ENCODE measurements around the gene SLC66A3.

SLC66A3 gene

DNA sequence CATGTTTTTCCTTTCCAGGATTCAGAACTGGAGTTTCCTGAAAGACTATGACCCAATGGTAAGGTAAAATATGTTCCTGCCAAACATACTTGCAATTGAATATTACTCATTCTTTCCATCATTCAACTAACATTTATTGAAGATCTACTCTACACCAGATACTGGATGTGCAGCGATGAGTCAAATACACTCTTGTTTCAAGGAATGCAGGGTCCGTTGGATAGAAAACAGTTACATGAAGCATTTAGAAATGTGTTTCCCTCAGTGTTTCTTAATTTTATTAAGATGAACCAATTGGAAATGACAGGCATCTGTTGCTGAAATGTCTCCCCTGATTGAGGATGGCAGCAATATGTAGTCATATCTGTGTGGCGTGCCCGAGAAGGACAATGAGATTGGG is 14.8 kb upstream of the SLC66A3 start:
- no peak for DNase-seq

DNA sequence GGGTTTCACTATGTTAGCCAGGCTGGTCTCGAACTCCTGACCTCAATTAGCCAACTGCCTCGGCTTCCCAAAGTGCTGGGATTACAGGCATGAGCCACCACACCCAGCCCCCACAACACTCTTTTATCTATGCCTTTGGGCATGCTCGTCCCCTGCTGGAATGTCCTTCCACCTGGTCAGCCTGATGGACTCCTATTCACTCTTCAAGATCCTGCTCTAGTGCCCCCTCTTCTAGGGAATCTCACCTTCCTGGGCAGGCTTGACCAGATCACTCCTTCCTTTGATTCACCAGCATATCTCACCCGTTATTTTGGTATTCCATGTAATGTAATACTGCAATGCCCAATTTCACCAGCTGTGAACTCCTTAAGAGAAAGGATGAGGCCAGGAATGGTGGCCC is 13.9 kb upstream of the SLC66A3 start:
- no peak for DNase-seq

DNA sequence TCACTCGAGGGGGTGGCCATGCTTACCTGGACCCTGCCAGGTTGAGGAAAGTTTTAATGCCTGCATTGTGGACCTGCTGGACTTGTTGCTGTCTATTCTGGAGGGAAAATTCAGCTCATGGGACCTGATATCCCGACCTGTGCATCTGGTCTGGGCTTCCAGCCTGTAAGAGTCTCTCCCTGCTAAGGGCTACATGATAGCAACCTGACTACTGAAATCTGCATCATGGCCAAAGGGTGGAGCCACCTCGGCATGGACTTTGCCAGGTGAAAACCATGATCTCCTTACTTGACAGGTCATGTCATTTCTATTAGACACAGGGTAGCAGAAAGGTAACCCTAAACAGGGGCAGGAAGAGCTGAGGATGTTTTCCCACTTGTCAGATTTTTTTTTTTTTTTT is 12.9 kb upstream of the SLC66A3 start:
- no peak for DNase-seq

DNA sequence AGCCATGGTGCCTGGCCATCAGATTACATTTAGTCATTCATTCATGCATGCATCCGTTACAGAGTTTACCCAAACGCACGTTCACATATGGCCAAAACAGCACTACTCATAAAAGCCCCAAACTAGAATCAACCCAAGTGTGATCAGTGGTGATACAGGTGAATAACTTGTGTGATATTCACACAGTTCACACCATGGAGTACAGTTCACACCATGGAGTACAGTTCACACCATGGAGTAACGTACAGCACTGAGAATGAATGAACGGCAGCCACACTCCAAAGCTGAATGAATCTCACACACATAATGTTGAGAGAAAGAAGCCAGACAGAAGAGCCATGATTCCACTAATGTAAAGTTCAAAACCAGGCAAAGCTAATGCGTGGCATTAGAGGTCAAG is 12.3 kb upstream of the SLC66A3 start:
- no peak for DNase-seq

DNA sequence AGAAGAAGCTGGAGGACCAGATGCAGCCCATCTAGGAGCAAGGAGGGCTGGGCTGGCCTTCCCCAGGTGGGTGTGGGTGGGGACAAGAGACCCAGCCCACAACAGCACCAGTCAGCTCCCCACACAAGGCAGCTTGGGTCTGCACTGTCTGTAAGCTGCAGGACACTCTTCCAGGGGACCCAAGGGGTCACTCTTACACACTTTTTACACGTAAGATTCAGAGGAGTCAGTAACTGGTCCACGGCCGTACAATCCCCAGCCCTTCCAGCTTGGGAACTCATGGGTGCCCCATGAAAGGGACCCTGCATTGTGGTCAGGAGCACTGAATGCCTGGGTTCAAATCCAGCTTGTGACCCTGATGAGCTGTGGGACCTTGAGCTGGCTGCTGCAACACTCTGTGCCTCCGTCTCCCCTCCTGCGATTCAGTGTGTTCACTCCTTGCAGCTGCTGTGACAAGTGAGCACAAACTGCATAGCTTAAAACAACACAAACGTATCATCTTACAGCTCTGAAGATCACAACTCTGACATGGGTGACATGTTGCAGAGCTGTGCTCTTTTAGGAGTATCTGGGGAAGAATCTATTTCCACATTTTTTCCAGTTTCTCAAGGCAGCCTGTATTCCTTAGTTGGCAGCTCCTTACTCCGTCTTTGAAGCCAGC is 11.1 kb upstream of the SLC66A3 start:
- DNase-seq, result no peak

DNA sequence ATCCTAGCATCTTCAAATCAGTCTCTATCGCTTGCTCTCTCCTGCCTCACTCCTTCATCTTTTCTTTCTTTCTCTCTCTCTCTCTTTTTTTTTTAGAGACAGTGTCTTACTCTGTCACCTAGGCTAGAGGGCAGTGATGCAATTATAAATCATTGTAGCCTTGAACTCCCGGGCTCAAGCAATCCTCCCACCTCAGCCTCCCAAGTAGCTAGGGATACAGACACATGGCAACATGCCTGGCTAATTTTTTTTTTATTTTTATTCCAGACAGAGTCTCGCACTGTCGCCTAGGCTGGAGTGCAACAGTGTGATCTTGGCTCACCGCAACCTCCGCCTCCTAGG is 10.6 kb upstream of the SLC66A3 start:
- no peak for DNase-seq

DNA sequence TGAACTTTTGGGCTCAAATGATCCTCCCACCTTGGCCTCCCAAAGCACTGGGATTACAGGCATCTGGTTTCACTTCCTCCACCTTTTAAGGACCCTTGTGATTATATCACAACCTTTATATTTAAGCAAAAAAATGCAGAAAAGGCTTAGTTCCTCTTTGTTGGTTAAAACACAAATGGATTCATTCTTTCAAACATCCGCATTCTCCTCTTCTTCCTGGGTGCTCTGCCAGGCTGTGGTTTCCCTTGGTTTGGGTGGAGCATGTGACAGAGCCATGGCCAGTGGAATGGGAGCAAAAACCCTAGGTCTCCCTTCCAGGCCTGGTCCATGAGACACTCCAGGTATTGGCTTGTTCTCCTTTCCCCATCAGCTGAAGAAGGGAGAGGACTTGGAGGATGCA is 9.9 kb upstream of the SLC66A3 start:
- DNase-seq, result no peak

DNA sequence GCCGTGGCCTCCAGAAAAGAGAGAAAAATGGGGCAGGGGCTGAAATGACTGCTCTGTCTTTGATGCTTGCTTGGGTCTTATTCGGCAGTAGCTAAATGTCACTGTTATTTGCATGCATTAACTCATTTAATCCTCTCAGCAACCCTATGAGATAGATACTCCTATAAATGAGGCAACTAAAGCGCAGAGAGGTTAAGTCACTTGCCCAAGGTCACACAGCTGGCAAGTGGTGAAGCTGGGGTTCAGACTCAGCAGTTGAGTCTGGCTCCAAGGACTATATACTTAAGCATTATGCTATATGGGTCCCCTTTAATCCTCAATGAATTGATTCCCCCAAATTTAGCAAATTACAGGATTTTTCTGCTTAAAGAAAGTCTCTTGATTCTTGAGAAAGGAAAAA is 9.2 kb upstream of the SLC66A3 start:
- no peak for DNase-seq

DNA sequence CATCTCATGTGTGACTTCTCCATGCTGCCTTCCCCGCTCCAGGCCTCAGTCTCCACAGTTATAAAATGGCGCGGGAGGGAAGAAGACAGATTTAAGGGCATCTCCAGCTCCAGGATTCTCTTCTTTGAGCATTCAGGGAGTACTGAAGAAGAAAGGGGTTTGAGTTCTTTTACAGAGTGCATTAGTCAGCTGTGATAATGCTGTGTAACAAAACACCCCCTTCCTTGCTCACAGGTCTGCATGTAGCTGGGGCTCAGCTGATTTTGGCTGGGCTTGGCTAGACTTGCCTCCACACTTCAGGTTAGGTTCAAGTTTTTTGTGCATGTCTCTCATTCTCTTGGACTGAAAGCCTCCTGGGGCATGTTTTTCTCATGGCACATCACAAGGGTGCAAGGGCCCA is 8.0 kb upstream of the SLC66A3 start:
- no peak for DNase-seq

DNA sequence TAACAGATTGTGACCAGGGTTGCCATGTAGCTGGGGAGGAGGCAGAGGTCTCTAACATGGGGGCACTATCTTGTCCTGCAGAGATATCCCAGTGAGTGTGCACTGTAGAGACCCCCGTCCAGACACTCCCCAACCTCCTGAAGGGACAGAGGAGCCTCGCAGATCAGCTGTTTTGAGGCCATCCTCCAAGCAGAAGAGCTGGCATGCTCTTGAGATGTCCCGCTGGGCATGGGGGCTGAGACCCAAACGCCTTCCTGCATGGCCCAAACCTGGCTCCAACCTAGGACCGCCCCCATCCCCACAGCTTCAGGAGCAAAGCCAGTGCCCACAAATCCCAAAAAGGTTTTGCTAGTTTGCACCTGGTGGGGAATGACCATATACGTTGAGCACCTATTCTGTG is 2.7 kb upstream of the SLC66A3 start:
- no peak for DNase-seq

DNA sequence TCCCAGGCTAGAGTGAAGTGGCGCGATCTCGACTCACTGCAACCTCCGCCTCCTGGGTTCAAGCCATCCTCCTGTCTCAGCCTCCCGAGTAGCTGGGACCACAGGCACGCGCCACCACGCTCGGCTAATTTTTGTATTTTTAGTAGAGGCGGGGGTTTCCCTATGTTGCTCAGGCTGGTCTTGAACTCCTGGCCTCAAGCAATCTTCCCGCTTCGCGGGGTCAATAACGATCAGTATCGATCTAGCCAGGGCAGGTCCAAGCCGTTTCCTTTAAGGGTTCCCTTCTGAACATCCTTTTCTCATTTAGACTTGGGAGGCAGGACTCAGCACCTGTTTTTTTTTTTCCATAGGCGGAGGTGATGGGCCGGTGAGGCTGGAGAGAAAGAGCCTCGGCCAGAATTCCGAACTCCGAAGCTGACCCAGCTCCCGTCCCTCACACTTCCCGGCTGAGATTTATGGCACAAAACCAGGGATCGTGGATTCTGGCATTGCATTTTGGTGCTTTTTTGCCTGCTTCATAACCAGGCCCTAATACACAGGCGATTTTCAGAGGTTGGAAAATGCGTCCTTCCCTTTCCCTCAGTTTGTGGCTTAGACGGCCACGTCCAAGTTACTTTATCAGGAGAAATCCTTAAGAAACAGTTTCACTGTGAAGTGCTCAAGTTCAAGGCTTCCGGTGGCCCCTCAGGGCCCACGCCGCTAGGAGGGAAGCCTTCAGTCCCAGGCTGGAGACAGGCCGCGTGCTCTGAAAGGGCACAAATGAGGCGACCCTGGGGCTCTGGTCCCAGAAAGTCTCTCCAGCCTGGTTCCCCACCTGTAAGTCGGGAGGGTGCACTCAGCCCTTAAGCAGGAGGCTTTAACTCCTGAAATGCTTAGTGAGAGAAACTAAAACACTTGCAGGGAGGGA is 998 bp upstream of the SLC66A3 start:
- DNase-seq, result no peak

DNA sequence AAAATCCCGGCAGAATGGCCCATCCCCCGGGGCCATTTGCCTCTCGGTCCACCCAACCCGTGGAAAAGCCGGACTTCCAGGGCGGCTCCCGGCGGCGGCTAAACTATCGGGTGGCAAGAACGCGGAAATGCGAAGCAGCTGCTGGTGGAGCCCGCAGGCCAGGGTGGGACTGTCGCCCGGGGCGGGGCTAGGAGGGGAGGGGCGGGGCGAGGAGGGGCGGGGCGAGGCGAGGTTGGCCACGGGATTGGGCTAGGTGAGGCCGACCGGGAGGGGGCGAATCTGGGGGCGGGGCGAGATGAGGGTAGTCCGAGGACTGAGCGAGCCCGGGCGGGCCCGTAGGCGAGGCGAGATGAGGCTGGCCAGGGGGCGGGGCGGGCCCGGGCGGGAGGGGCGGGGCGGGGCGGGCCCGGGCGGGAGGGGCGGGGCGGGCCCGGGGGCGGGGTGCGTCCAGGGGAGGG is 315 bp upstream of the SLC66A3 start:
- DNase-seq, result peak; percentile 96

DNA sequence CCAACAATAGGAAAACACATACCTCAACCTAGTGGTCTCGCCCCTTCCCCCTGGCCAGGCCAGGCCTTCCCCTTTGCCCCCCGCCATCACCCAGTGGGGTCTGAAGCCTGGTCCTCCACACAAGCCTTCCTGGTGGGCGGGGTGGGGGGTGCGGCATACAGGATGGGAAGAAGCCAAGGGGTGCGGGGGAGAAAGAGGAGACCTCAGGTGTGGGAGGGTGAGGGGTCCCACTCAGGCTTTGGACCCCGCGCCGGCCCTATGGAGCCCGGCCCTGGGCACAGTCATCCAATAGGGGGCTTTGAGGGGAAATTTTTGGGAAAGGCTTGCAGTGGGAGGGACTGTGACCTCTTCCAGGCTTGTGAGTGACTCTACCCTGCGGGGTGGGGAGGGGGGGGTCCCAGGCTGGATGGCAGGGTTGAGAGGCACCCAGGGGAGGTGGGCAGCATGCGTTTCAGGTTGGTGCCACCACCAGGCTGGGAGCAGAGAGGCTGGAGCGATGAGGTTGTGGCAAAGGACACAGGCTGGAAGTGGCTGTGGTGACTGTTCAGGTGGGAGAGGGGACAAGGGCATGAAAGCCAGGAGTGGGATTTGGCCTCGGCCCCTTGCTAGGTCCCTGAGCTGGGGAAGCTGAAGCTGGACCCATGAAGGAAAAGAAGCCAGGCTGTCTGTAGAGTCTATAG is 1.3 kb downstream of the SLC66A3 start:
- DNase-seq, result no peak

DNA sequence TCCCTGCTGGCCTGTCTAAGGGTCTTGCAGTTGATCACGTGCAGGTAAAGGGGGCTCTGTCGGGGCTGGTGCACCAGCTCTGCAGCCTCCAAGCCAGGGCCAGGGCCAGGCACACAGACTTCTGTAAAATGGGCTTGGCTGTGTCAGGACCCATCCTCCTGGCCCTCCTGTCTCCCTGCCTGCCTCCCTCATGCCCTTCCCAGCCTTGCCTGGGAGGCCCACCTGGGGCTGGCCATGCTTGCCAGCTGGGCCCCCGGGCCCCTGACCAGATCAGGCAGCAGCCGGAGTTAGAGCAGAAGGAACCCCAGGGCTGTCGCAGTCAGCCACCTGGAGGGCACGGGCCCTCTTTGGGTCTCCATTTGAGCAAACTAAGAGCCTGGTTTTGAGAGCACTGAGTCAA is 2.0 kb downstream of the SLC66A3 start:
- DNase-seq, result no peak

DNA sequence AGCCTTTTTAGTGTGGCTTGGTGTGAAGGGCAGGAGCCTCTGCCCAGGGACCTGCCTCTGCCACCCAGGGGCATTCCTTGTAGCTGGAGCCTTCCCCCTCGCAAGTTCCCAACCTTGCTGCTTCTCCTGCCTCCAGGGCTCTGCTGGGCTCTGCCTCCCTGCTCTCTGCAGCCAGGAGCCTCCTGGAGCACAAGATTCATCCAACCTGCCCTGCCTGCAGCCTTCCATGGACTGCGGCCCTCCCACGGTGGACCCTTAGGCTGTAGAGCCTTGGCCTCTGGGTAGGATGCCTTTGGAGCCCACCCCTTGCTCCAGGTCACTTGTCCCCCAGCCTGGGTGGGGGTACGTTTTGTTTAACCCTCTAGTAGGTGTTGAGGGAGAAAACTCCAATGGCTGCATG is 2.5 kb downstream of the SLC66A3 start:
- no peak for DNase-seq

DNA sequence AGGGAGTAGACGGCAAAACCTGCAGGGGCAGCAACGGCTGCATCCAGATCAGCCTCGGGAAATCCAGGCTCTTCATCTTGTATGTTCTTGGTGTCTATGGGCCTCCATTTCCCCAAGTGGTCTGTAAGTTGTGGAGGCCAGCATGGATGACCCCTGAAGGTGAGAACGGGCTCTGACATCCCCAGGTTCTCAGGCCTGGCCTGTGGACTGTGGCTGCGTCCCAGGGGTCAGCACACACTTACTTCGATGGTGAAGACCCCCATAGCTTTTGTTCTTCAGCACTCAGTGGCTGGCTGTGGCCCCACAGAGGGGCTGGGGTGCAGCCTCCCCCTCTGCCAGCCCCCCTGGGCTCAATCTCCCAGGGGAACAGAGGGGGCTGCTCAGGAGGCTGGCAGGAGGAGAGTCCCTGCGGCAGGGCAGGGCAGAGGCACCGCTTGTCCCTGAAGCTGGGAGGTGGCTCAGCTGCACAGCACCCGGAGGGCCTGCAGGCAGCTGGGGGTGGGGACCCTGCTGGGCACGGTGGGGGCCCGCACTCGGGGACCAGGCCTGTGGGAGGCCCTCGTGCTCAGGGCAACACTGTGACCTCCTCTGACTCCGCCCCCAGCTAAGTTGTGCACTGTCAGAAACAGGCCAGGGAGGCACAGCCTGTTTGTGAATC is 3.8 kb downstream of the SLC66A3 start:
- DNase-seq, result no peak

DNA sequence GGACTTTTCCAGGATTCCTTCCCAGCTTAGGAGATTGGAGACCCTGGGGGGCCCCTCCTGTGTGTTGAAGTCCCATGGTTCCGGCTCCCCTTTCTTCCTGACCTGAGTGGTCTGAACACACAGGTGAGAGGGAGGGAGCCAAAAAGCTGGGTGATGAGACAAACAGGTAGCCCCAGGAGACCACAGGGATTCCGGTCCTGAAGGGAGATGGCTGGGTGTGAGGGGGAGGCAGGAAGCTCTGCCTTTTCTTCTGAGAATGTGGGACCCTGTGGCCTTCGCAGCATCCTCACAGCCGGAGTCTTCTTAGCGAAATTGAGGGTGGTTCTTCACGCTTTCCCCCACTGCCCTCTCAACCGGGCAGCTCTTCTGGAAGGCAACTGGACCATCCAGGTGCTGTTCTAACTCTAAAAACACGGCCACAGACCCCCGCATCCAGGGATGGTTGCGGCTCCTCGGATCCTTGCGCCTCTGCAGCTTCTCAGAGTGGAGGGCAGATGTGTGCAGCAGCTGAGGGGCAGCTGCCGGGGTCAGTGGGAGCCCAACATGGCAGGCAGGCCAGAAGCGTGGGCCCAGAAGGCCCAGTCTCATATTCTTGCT is 4.4 kb downstream of the SLC66A3 start:
- no peak for DNase-seq

DNA sequence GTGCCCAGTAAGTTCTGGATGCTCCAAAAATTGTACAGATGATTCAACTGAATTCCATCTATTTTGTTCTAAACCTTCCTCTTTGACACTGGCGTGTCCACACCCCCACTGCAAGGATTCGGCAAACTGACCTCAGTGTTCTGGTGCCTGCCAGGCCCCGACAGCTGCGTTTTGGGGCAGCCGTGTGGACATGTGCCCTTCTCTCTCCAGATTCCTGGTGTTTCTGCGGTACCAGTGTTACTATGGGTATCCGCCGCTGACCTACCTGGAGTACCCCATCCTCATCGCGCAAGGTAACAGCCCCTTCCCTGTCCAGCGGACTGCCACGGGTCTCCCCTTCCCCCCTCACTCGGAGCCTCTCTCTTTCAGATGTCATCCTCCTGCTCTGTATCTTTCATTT is 5.0 kb downstream of the SLC66A3 start:
- DNase-seq, result no peak

DNA sequence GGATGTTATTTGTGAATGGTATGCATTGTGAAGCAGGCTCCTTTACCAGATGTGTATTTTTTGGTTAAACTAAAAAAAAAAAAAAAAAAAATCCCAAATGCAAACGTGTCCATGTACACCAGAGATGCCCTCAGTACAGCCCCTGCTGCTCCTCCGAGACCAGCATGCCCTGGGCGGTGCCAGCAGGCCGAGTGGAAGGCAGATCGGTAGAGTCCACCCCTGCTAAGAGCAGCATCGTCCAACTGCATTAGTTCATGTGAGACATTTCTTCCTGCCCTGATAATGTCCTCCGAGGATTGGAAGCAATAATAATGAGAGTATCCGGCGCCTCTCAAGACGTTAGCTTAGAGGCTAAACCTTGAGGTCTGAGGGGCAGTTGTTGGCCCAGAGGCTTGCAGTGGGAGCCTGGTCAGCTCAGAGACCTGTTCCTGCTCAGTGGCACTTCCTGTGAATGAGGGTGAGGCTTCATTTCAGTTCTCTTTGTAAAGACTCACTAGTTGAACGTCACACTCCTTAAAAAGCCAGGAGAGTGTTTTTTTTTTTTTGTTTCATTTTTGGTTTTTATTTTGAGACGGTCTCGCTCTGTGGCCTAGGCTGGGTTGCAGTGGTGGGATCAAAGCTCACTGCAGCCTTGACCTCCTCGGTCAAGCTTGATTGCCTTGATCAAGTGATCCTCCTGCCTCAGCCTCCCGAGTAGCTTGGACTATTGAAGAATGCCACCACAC is 5.6 kb downstream of the SLC66A3 start:
- peak; percentile 18 for DNase-seq

DNA sequence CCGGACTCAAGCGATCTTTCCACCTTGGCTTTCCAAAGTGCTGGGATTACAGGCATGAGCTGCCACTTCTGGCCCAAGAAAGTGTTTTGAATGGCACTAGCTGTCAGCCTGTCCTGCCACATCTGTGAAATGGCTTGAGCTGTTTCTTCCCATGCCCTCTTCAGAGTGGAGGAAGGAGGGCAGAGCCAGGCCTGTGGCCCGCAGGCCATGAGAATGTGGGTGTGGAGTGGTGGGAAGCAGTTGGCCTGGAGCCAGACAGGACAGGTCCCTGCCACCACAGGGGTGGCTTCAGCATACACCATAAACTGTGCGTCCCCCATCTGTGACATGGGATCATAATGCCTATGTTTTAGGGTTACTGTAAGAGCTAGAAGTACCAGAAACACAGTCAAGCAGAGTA is 6.5 kb downstream of the SLC66A3 start:
- no peak for DNase-seq

DNA sequence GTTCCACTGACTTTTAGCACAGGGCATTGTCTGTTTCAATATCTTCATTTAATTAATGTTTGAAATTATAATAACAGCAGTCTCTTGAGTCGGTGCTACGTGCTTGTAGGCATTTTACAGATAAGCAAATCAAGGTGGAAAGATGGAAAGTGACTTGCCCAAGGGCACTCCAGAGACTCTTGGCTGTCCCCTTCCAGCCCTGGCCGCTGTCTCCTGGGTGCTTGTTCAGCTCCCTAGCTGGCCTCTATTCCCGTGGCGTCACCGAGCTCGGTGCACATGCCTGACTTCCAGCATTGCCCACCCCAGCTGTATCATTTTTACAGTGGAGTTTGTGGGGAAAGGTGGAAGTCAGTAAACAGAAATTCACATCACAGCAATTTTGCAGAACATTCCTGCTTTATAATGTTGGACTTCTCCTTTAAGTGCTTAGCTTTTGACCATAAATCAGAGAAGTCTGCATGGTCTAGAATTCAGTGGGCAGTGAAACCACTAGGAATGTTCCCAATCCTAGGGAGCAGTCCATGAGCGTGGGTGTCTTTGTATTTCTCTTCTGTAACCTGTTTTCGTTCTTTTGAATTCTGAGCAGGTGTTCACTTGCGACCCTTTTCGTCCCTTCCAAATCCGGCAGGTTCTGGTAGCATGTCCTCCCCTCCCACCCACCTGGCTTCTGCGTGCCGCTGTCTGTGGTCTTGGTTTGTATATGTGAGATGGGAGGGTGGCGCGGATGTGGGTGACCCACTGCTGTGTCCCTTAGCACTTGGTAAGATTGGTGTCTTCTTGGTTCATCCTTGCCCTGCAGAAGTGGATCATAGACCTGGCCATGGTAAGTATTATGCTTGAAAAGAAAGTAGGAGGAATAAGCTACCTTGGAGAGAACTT is 8.4 kb downstream of the SLC66A3 start:
- no peak for DNase-seq

All from central memory CD4-positive, alpha-beta T cell (primary cell).